Activated CD4-positive, alpha-beta T cell treated with anti-CD3 and anti-CD28 coated beads, Interleukin-2, Interleukin-4, amounts not matched to agents 100 ng/mL and 50 ng/mL, durations not matched to agents 16 hours and 8 hours (primary cell): ENCODE measurements around the gene PTPN7.
"Not testable (repeated sequence)": the region's sequence is repeated elsewhere in the genome, so short reads cannot be mapped to it uniquely, and the experiment has no call there.

Source experiments
- DNase-seq: peaks from one replicate; pipeline ENCODE4 v3.0.0-alpha.2; 2020; ENCODE audit warnings: low spot score

The PTPN7 gene

DNA sequence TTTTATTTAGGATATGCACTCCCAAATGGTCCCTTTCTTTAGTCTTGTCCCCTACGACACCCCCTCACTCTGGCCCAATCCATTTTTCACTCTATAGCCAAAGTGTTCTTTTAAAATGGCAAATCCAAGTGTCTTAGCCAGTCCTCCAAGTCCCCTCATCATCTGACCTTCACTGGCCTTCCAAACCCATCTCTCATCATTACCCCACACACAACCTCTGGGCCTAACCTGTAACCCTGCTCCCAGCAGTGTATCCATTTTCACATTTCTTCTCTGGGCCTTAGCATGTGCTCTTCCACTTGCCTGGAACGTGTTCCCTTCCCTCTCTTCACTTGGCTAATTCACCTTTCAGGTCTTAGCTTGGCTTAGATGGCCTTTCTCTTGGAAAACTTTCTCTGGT is 9.4 kb downstream of the PTPN7 start:
- DNase-seq = no peak

GRCh38 chr1:202150602-202151001 is 9.8 kb downstream of the PTPN7 start:
- DNase-seq = no peak

- DNase-seq = no peak
These were observed 10.2 kb downstream of the PTPN7 start for GRCh38 chr1:202150187-202150586.

GRCh38 chr1:202149566-202149965 is 10.8 kb downstream of the PTPN7 start:
- DNase-seq = no peak

GRCh38 chr1:202148391-202148790 is 12.0 kb downstream of the PTPN7 start:
- DNase-seq = no peak

GRCh38 chr1:202146993-202147392 is 13.4 kb downstream of the PTPN7 start:
- DNase-seq = no peak

DNA sequence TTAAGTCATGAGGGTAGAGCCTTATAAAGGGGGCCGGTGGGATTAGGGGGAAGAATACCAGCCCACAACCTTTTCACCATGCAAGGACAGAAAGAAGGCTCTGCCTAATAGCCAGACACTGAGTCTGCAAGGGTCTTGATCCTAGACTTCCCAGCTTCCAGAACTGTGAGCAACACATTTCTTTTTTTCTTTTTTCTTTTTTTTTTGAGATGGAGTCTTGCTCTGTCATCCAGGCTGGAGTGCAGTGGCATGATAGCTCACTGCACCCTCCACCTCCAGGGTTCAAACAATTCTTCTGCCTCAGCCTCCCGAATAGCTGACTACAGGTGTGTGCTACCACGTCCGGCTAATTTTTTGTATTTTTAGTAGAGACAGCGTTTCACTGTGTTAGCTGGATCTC is 14.1 kb downstream of the PTPN7 start:
- no peak for DNase-seq

DNA sequence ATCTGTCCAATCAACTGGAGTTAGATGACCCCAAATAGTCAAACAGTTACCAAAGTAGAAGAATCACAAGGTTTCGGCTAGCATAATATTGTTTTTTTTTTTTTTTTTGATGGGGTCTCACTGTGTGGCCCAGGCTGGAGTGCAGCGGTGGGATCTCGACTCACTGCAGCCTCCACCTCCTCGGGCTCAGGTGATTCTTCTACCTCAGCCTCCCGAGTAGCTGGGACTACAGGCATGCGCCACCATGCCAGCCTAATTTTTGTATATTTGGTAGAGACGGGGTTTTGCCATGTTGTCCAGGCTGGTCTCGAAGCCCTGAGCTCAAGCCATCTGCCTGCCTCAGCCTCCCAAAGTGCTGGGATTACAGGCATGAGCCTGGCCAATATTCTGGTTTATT is 14.7 kb downstream of the PTPN7 start:
- DNase-seq = not testable (repeated sequence)

- DNase-seq = peak; percentile 69
These were observed 15.2 kb downstream of the PTPN7 start for GRCh38 chr1:202145068-202145743.

GRCh38 chr1:202144402-202145067 is 15.9 kb downstream of the PTPN7 start, which contains the start of gene ARL8A:
ARL8A (minus strand) TSS chr1:202144737; CDS start chr1:202144572, 165 bp downstream.
- DNase-seq = peak; percentile 55

DNA sequence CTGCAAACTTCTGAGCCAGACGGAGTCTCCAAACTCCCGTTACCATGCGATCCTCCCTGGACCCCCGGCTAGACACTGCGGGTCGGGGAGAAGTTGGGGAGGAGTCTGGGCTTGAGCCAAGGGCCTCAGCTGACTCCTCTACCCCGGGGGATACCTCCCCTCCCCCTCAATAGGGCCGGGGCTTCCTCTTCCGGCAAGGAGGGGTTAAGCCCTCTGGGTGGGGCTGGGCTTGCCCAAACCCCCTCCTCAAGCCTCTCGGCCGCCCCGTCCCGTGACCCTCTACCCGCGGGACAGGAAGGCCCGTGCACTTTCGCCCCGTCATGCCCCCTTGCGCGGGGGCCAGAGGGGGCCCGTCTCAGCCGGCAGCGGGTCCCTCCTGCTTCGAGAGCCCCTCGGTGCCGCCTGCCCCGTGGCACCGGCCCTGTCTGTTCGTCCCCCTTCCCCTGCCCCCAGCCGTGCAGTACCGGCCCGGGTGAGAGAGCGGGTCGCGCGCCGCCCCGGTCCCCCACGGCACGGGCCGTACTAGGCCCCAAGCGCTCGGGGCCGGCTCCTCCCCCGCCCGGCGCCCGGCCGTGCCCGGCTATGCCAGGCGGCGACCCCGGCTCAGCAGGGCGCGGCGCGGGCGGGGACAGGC is 16.5 kb downstream of the PTPN7 start:
- DNase-seq = no peak

GRCh38 chr1:202143011-202143767 is 17.2 kb downstream of the PTPN7 start:
- DNase-seq = no peak

- DNase-seq = not testable (repeated sequence)
These were observed 18.9 kb downstream of the PTPN7 start for GRCh38 chr1:202141468-202141867.

- DNase-seq = no peak
These were observed 19.6 kb downstream of the PTPN7 start for GRCh38 chr1:202140833-202141232.

GRCh38 chr1:202135221-202135721 is 25.1 kb downstream of the PTPN7 start:
- peak; percentile 63 for DNase-seq

DNA sequence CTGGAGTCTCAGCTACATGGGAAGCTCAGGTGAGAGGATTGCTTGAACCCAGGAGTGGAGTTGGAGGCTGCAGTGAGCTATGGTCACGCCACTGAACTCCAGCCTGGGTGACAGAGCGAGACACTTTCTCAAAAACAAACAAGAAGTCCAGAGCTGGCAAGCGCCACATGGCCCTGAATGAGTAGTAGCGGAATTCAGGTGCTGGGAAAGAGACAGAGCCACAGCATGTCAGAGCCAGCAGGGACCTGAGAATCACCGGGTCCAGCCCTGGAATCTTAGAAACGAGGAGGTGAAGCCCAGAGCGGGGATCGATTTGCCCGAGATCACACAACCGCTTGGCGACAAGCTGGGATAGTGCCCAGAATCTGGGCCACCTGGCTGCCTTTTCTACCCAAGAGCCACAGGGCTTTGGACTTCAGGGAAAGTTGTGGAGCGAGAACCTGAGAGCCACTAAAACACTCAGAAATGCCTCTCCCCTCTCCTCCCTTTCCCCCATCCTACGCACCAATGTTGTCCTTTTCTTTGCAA is 25.7 kb downstream of the PTPN7 start:
- no peak for DNase-seq

- no peak for DNase-seq
These were observed 26.4 kb downstream of the PTPN7 start for GRCh38 chr1:202133989-202134388.

DNA sequence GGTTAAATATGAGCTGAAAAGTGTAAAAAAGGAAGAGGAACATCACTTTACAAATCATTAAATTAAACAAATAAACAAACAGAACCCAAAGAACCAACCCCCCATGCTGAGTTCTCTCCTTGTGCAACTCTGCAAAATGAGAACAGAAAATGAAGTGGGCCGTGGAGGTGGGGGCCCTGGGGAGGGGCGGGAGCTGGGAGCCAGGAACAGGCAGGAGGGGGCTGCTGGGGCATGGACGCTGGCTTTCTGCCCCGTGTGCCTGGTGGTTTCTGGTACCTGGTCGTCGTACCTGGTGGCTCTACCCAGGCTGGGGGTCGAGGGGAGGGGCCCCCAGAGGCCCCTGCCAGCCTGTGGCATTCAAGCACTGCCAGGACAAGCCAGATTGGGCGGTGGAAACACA is 26.9 kb downstream of the PTPN7 start:
- DNase-seq = no peak

DNA sequence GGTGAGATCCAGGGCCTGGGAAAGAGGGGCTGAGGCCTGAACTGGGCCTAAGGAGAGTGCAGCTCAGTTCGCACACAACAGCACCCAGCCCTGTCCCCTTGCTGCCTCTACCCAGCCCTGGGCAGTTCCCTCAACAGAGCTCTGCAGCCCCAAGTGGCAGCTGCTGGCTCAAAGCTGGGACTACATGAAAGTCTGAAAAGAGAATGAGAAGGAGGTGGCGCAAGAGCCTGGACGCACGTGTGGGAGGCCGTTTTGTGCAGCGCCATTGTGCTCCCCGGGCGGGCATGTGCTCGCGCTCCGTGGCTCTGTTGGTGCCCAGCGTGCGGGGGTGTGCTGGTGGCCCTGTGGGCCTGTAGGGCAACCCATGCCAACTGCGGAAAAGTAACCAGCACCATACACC is 27.4 kb downstream of the PTPN7 start:
- DNase-seq = no peak

DNA sequence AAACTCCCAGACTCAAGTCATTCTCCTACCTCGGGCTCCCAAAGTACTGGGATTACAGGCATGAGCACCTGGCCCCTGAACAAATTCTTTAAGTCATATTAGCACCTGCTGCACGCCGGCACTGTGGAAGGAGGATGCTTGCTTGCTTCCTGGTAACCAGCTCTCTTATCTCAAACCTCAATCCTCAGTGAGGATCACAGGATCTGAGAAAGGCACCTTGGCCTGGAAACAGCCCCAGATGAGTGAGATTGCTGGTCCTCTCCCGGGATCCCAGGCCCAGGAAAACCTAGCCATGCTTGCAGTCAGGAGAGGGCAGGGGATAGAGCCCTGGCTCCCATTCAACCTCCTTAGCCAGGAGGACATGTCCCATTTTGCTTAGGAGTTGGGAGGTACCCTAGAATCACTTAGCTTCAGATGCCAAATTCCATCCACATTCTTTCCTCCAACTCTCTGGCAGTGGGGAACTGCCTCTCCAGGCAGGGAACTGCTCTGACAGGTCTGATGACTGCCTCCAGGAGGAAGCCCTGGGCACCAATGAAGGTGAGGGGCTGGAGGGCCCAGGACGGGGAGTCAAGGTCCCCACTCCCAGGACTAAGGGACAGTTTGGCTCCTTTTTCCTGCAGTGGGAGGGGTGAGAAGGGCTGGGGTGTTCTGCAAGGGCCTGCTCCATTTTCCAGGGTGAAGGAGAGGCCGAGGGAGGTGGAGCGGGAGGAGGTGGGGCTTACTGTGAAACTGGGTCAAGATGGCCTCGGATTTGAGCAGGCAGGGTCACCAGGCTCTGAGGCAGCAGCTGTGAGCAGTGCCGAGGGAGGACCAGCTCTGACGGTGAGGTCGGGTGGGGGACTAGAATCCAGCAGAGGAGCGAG is 28.2 kb downstream of the PTPN7 start:
- no peak for DNase-seq
